ENCODE data around the gene SORCS3. TPM values are rescaled to one million over a fixed set of nuclear protein-coding genes. Genes with fewer than 3 reads are reported as not detected.

The SORCS3 gene
- polyA plus RNA-seq, 1 donor = not detected

GRCh38 chr10:105112862-105113261 lies 471.8 kb downstream of the SORCS3 start:
- no peak for DNase-seq

GRCh38 chr10:105113666-105114065 lies 472.6 kb downstream of the SORCS3 start:
- DNase-seq = no peak

- no peak for DNase-seq
Observed at GRCh38 chr10:105121743-105122142, 480.7 kb downstream of the SORCS3 start.

- DNase-seq = no peak
Observed at GRCh38 chr10:105128111-105128510, 487.0 kb downstream of the SORCS3 start.

GRCh38 chr10:105138358-105138757 lies 497.3 kb downstream of the SORCS3 start:
- no peak for DNase-seq

GRCh38 chr10:105139363-105139896 lies 498.3 kb downstream of the SORCS3 start:
- no peak for DNase-seq

GRCh38 chr10:105140600-105140999 lies 499.5 kb downstream of the SORCS3 start:
- DNase-seq = no peak

GRCh38 chr10:105145711-105146110 lies 504.6 kb downstream of the SORCS3 start:
- DNase-seq = no peak

- DNase-seq = no peak
Observed at GRCh38 chr10:105146436-105146835, 505.3 kb downstream of the SORCS3 start.

GRCh38 chr10:105148456-105148855 lies 507.4 kb downstream of the SORCS3 start:
- DNase-seq = no peak

- no peak for DNase-seq
Observed at GRCh38 chr10:105148921-105149320, 507.8 kb downstream of the SORCS3 start.

- no peak for DNase-seq
Observed at GRCh38 chr10:105149371-105149891, 508.3 kb downstream of the SORCS3 start.

- no peak for DNase-seq
Observed at GRCh38 chr10:105150259-105150880, 509.3 kb downstream of the SORCS3 start.

- no peak for DNase-seq
Observed at GRCh38 chr10:105154736-105155135, 513.6 kb downstream of the SORCS3 start.

- DNase-seq = no peak
Observed at GRCh38 chr10:105159268-105159667, 518.2 kb downstream of the SORCS3 start.

- DNase-seq = no peak
Observed at GRCh38 chr10:105161149-105161548, 520.1 kb downstream of the SORCS3 start.

GRCh38 chr10:105161767-105162166 lies 520.7 kb downstream of the SORCS3 start:
- DNase-seq = no peak

- no peak for DNase-seq
Observed at GRCh38 chr10:105170521-105170920, 529.4 kb downstream of the SORCS3 start.

GRCh38 chr10:105171945-105172344 lies 530.9 kb downstream of the SORCS3 start:
- DNase-seq = no peak

GRCh38 chr10:105181626-105182025 lies 540.5 kb downstream of the SORCS3 start:
- no peak for DNase-seq

- no peak for DNase-seq
Observed at GRCh38 chr10:105183536-105183935, 542.4 kb downstream of the SORCS3 start.

- DNase-seq = no peak
Observed at GRCh38 chr10:105185161-105185560, 544.1 kb downstream of the SORCS3 start.

GRCh38 chr10:105187243-105187642 lies 546.2 kb downstream of the SORCS3 start:
- DNase-seq = no peak

- no peak for DNase-seq
Observed at GRCh38 chr10:105188737-105189462, 547.8 kb downstream of the SORCS3 start.

Measured in hindlimb muscle (tissue), 1 donor.